HCT116 (cell line): ENCODE data around the gene SMPX. TPM values are rescaled to one million over a fixed set of nuclear protein-coding genes. Genes with fewer than 3 reads are reported as not detected.

Source experiments
- ATAC-seq: fragments of 200-7000 bp; cut with Tn5 transposase; 2 replicates; pipeline ENCODE4 v1.9.1; 2020; ENCODE audit warnings: mild to moderate bottlenecking, moderate library complexity
- BruUV-seq: library from RNA; stranded (reverse); fragments of 400-500 nt; replicated peaks from 2 replicates; lab custom pipeline; 2021; lab: Mats Ljungman, UMichigan
- CTCF ChIA-PET: fragments of 300-600 bp; sonication (Branson Sonifier 250); formaldehyde crosslinking; loops from one replicate; lab custom pipeline; 2021; ENCODE audit warnings: antibody characterized with exemption; lab: Charles Lee
- POLR2A ChIA-PET: fragments of 300-600, 350-600 bp; sonication (Branson Sonifier 250); formaldehyde crosslinking; loops from one replicate; lab custom pipeline; 2021; ENCODE audit warnings: antibody characterized with exemption; lab: Charles Lee
- RAD21 ChIA-PET, 2 experiments: fragments of 300-600 bp; sonication (Branson Sonifier 250); formaldehyde crosslinking; loops; one replicate each; lab custom pipeline; 2023; ENCODE audit warnings: low total read pairs in 2 of 2; ENCODE audit not compliant: uncharacterized antibody in 2 of 2, unreplicated experiment in 2 of 2, low non-redundant PET in 1 of 2; lab: Charles Lee
- DNase-seq: peaks from one replicate; pipeline ENCODE4 v3.0.0-alpha.2; 2010; ENCODE audit warnings: low read depth, low spot score
- H2AFZ ChIP-seq: fragments of 200-600 bp; shearing (Covaris generic), sonication (generic); 2 replicates; pipeline ENCODE4 v1.6.1; 2017; ENCODE audit warnings: low read depth, mixed run types, mixed read lengths, antibody characterized with exemption, low read length; ENCODE audit not compliant: poor library complexity, severe bottlenecking
- H3K27ac ChIP-seq: 2 replicates; pipeline ENCODE4 v1.5.1; 2012; ENCODE audit warnings: low read depth, low read length
- H3K27me3 ChIP-seq: fragments of 200-600 bp; sonication (generic); 2 replicates; pipeline ENCODE4 v1.6.1; 2016; ENCODE audit warnings: mixed run types, low read length, mixed read lengths; ENCODE audit not compliant: insufficient read depth
- H3K36me3 ChIP-seq, 2 experiments: fragments of 200-500 bp in 1 of 2; fragments of 200-600 bp in 1 of 2; sonication (Bioruptor generic) in 1 of 2; sonication (generic) in 1 of 2; 2 replicates each; pipeline versions ENCODE4 v1.5.1 to v1.6.1; 2014 to 2016; ENCODE audit warnings: low read length in 2 of 2, inconsistent platforms in 1 of 2, mixed read lengths in 1 of 2, mixed run types in 1 of 2; ENCODE audit not compliant: insufficient read depth in 2 of 2, control insufficient read depth in 1 of 2
- H3K4me1 ChIP-seq, 2 experiments: fragments of 200-600 bp in 1 of 2; sonication (generic) in 1 of 2; 2 replicates each; pipeline versions ENCODE4 v1.5.1 to v1.6.1; 2012 to 2017; ENCODE audit warnings: low read length in 2 of 2, inconsistent platforms in 1 of 2, mild to moderate bottlenecking in 1 of 2, mixed read lengths in 1 of 2, mixed run types in 1 of 2, moderate library complexity in 1 of 2; ENCODE audit not compliant: insufficient read depth in 2 of 2, control insufficient read depth in 1 of 2
- H3K4me2 ChIP-seq: fragments of 200-600 bp; sonication (generic); 2 replicates; pipeline ENCODE4 v1.6.1; 2017; ENCODE audit warnings: mixed run types, low read length, mixed read lengths
- H3K4me3 ChIP-seq, 2 experiments: fragments of 200-600 bp in 1 of 2; sonication (generic) in 1 of 2; replicated peaks in 1 of 2; 2 replicates each; pipeline ENCODE4 v1.5.1; 2011 to 2016; ENCODE audit warnings: low read length in 2 of 2, control low read depth in 1 of 2, low read depth in 1 of 2, mild to moderate bottlenecking in 1 of 2, mixed read lengths in 1 of 2, mixed run types in 1 of 2
- H3K79me2 ChIP-seq: fragments of 200-600 bp; sonication (generic); 2 replicates; pipeline ENCODE4 v1.6.1; 2017; ENCODE audit warnings: mild to moderate bottlenecking, mixed run types, low read length, moderate library complexity, mixed read lengths; ENCODE audit not compliant: insufficient read depth
- H3K9ac ChIP-seq: fragments of 200-600 bp; sonication (generic); 2 replicates; pipeline ENCODE4 v1.6.1; 2016; ENCODE audit warnings: low read length, mixed read lengths
- H3K9me2 ChIP-seq: fragments of 200-600 bp; sonication (generic), shearing (Covaris generic); 2 replicates; pipeline ENCODE4 v1.6.1; 2017; ENCODE audit warnings: mixed run types, mild to moderate bottlenecking, moderate library complexity; ENCODE audit not compliant: insufficient read depth
- H3K9me3 ChIP-seq, 2 experiments: fragments of 200-500 bp in 1 of 2; fragments of 200-600 bp in 1 of 2; sonication (Bioruptor generic) in 1 of 2; sonication (generic) in 1 of 2; 2 replicates each; pipeline ENCODE4 v1.6.1; 2014 to 2017; ENCODE audit warnings: low read length in 2 of 2, mixed read lengths in 2 of 2, inconsistent platforms in 1 of 2, low read depth in 1 of 2, mild to moderate bottlenecking in 1 of 2, mixed run types in 1 of 2, moderate library complexity in 1 of 2; ENCODE audit not compliant: control insufficient read depth in 1 of 2, insufficient read depth in 1 of 2
- H4K20me1 ChIP-seq: fragments of 200-600 bp; sonication (generic), shearing (Covaris generic); 2 replicates; pipeline ENCODE4 v1.6.1; 2017; ENCODE audit warnings: mixed run types, mild to moderate bottlenecking, moderate library complexity; ENCODE audit not compliant: insufficient read depth
- CBX3 ChIP-seq: IDR thresholded peaks from 2 replicates; pipeline ENCODE4 v1.6.1; 2012; ENCODE audit warnings: low read depth
- CEBPB ChIP-seq: IDR thresholded peaks from 2 replicates; pipeline ENCODE4 v1.6.1; 2012; ENCODE audit warnings: low read depth
- CTCF ChIP-seq, 3 experiments: fragments of 200-600 bp in 1 of 3; sonication (generic) in 1 of 3; IDR thresholded peaks in 2 of 3; conservative IDR thresholded peaks in 1 of 3; 2 replicates each; pipeline ENCODE4 v1.5.1; 2012 to 2017; ENCODE audit warnings: low read depth in 2 of 3, low read length in 2 of 3, antibody characterized with exemption in 1 of 3, borderline replicate concordance in 1 of 3, control low read depth in 1 of 3, mild to moderate bottlenecking in 1 of 3, mixed read lengths in 1 of 3, mixed run types in 1 of 3, moderate library complexity in 1 of 3; ENCODE audit not compliant: insufficient read depth in 1 of 3
- EZH2 ChIP-seq: fragments of 200-600 bp; sonication (generic); IDR thresholded peaks from 2 replicates; pipeline ENCODE4 v1.6.1; 2017; ENCODE audit warnings: antibody characterized with exemption, mixed run types
- RAD21 ChIP-seq: IDR thresholded peaks from 2 replicates; pipeline ENCODE4 v1.6.1; 2012; ENCODE audit warnings: low read depth, mild to moderate bottlenecking
- TCF7L2 ChIP-seq: IDR thresholded peaks from 2 replicates; pipeline ENCODE4 v1.7.0; 2011; ENCODE audit warnings: borderline replicate concordance, inconsistent platforms; ENCODE audit not compliant: insufficient read depth, insufficient read length; ENCODE audit errors: extremely low read depth
- ZBTB33 ChIP-seq: IDR thresholded peaks from 2 replicates; pipeline ENCODE4 v1.6.1; 2011; ENCODE audit warnings: mild to moderate bottlenecking, low read length, moderate library complexity; ENCODE audit not compliant: insufficient replicate concordance; ENCODE audit errors: extremely low read depth
- intact Hi-C: fragments of 100-400 bp; cut with micrococcal nuclease; formaldehyde crosslinking; loops from 2 replicates; pipeline ENCODE4 v1.10.0; 2022
- total RNA-seq: library from RNA; stranded (reverse); gene quantifications from one replicate; pipeline ENCODE4 v1.2.1, GENCODE V29; 2021; ENCODE audit not compliant: unreplicated experiment

SMPX gene
- total RNA-seq, 1 experiment from 2014 or later, result 0.59 TPM

GRCh38 chrX:21708116-21708515, 49.8 kb downstream of the SMPX start:
- no peak overlapping the region for H3K4me2 ChIP-seq
- TF ChIP-seq CTCF (IDR thresholded peaks at IDR 0.05 in 2 of 3, conservative IDR thresholded peaks at IDR 0.05 in 1 of 3; ENCODE audit: borderline replicate concordance in 1 of 3, insufficient read depth in 1 of 3, low read depth in 2 of 3, low read length in 2 of 3), result peak in 2 of 3 experiments; percentile 30 to 31; a peak in 3 of 6 replicates
- peak; percentile 21; the same call in 1 of the 2 replicates for TF ChIP-seq RAD21
- no peak for TF ChIP-seq EZH2
- H3K27me3 ChIP-seq, result no peaks in the 10 kb centered on the region
- H3K9ac ChIP-seq, result no peak overlapping the region
- no peaks in the 10 kb centered on the region for H3K36me3 ChIP-seq
- no peaks in the 10 kb centered on the region for H3K79me2 ChIP-seq
- ChIA-PET POLR2A (no interaction called here), CTCF (interaction anchor here (0.8 kb wide), 1 partner anchor 9 kb away, joined by 3 read pairs; no protein-coding TSS in a partner anchor), RAD21 (no interaction called here)
- H3K9me2 ChIP-seq, result no peaks in the 10 kb centered on the region
- no peak overlapping the region for H2AFZ ChIP-seq
- no peaks in the 10 kb centered on the region for H3K4me1 ChIP-seq
- no TSS peak for BruUV-seq
- intact Hi-C loops, result no loop called here
- no peak overlapping the region for H3K27ac ChIP-seq
- H3K4me3 ChIP-seq, result no peak overlapping the region
- no peak for DNase-seq
- no peaks in the 10 kb centered on the region for H3K9me3 ChIP-seq
- no peaks in the 10 kb centered on the region for H4K20me1 ChIP-seq
- peak; percentile 54 for ATAC-seq

- BruUV-seq, result no TSS peak
- TF ChIP-seq ZBTB33 (no peak), CBX3 (no peak), TCF7L2 (no peak), CEBPB (no peak)
- Histone ChIP-seq H3K36me3 (no peaks in the 10 kb centered on the region), H3K4me2 (no peak overlapping the region), H3K4me3 (no peak overlapping the region), H3K79me2 (no peaks in the 10 kb centered on the region), H4K20me1 (no peaks in the 10 kb centered on the region), H3K9me3 (no peaks in the 10 kb centered on the region), H3K9ac (no peak overlapping the region), H3K4me1 (no peaks in the 10 kb centered on the region), H3K9me2 (no peaks in the 10 kb centered on the region), H3K27ac (no peak overlapping the region), H2AFZ (no peak overlapping the region), H3K27me3 (no peaks in the 10 kb centered on the region)
- RAD21 ChIA-PET, result no interaction called here
- POLR2A ChIA-PET, result no interaction called here
- intact Hi-C loops, result no loop called here
- CTCF ChIA-PET, result no interaction called here
- ATAC-seq (no peak), DNase-seq (no peak)
These were observed 52.7 kb downstream of the SMPX start for GRCh38 chrX:21705225-21705624.
